ENCODE measurements around the gene TMEM232.

TMEM232 gene

DNA sequence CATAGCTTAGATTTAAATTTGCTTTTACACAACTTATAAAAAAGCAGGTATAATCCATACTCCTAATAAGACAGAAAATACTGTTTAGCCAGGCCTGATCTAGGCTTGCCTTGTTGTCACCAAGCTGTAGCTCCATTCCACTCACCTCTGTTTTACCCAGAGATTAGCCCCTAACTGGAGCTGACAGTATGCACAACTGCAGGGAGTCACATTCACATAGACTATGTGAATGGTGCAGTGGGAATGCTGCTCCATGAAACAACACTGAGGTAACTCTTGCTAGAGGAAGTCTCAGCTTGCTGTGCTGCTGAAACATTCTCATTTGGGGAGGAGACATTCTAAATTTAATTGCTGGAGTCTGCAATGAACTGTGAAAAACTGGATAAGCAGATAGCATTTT is 209.1 kb downstream of the TMEM232 start:
- TF ChIP-seq, protein P1, sequence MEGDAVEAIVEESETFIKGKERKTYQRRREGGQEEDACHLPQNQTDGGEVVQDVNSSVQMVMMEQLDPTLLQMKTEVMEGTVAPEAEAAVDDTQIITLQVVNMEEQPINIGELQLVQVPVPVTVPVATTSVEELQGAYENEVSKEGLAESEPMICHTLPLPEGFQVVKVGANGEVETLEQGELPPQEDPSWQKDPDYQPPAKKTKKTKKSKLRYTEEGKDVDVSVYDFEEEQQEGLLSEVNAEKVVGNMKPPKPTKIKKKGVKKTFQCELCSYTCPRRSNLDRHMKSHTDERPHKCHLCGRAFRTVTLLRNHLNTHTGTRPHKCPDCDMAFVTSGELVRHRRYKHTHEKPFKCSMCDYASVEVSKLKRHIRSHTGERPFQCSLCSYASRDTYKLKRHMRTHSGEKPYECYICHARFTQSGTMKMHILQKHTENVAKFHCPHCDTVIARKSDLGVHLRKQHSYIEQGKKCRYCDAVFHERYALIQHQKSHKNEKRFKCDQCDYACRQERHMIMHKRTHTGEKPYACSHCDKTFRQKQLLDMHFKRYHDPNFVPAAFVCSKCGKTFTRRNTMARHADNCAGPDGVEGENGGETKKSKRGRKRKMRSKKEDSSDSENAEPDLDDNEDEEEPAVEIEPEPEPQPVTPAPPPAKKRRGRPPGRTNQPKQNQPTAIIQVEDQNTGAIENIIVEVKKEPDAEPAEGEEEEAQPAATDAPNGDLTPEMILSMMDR (IDR thresholded peaks at IDR 0.05; ENCODE audit: low read depth, low read length): no peak
- no peak overlapping the region for H3K4me3 ChIP-seq (ENCODE audit: low read depth, low read length)

DNA sequence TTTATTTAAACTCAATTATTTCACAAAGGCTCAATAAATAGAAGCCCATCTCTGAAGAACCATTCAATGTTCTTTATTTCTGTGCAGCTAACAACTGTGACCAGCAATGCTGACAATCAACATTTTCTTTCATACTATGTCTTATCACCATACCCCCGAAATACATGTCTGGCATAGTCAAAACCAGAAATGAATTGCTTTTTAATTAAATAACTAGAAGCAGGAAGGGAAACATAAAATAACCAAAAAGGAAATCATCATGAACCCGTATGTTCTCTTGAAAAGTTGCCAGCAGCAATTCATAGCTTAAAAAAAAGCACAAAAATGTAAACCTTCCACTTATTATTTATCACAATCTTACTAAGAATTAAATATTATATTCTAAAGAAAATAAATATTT is 212.4 kb downstream of the TMEM232 start:
- TF ChIP-seq, protein P1 (IDR thresholded peaks at IDR 0.05; ENCODE audit: low read depth, low read length): no peak
- H3K4me3 ChIP-seq (ENCODE audit: low read depth, low read length): no peak overlapping the region

DNA sequence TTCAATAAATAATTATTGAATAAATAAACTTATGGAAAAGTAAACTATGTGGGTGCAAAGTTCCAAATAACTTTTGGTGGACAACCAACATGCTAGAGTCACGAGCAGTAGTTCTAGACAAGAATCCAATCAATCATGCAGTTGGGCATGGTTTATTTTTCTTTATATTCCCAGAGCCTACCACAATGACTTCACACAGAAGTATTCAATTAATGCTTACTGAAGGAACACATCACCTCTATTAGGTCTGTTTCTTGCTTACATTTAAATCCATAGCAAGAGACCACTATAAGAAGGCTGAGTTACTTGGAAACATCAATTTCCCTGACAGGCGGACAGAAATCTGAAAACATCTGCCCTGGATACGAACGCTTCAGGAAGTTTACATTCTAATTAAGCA is 214.2 kb downstream of the TMEM232 start:
- TF ChIP-seq, protein P1 (IDR thresholded peaks at IDR 0.05; ENCODE audit: low read depth, low read length): no peak
- H3K4me3 ChIP-seq (ENCODE audit: low read depth, low read length): no peak overlapping the region

DNA sequence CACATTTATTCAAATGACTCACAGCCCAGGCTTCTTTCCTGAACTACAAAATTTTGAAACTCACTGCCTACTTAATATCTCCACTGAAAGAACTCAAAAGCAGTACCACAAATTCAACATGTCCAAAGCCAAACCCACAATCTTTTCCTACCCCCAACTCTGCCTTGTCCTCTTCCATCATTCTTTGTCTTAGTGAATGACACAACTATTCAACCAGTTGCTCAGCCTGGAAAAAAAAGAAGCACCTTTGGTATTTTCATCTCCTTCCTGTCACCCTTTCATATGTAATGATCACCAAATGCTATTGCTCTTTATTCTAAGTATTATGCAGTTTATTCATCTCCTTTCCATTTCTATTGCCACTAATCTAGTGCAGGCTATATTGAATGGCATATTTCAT is 216.3 kb downstream of the TMEM232 start:
- no peak overlapping the region for H3K4me3 ChIP-seq (ENCODE audit: low read depth, low read length)
- TF ChIP-seq, protein P1 (IDR thresholded peaks at IDR 0.05; ENCODE audit: low read depth, low read length): no peak

DNA sequence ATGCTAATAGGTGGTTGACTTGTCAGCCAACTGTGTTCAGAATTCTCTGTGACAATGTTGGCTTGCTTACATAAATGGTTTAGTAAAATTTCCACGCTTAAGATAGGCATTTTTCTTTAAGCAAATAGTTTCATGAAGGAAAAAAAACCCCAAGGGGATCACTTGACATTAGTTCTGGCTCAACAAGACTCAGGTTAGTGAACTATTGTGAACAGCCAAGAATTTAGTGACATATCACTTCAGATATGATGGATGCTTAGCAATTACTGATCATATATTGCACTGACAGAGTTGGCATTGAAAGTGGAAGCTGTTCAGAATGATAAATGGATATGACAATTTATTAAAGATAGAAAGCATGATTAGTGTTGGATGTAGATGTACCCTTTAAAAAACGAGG is 218.5 kb downstream of the TMEM232 start:
- TF ChIP-seq, protein P1 (IDR thresholded peaks at IDR 0.05; ENCODE audit: low read depth, low read length): no peak
- H3K4me3 ChIP-seq (ENCODE audit: low read depth, low read length): no peak overlapping the region

DNA sequence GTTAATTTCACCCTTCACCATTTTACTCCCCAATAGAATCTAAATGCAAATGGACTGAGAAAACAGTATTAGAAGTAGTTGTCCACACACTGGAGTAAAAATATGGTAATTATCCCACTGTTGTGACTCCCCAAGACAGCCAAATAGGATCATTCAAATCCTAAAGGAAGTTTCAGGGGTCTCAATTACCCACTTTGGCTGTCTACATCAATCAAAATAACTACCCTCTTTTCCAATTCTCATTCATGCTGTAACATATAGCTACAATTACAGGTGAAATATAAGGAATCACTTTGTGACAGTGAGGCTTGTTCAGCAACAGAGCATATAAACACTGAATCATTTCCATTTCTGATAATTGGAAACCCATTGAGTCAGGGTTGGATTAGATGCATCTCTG is 220.1 kb downstream of the TMEM232 start:
- TF ChIP-seq, protein P1 (IDR thresholded peaks at IDR 0.05; ENCODE audit: low read depth, low read length): no peak

DNA sequence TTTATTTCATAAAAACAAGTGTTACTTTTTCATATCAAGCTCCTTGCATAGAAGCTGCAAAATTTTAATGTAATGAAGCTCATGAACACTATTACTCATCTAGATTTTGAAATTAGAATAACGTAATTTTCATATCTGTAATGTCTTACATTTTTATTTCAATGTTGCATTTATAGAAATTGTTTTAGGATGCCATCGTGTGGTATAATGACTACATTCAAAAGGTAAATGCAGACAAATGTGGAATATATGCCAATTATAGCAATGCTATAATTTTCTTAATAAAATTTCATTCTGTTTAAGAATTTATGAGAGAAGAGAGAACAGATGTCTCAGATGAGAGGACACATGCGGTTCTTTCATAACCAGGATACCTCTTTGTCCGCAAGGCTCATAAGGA is 230.2 kb downstream of the TMEM232 start:
- no peak overlapping the region for H3K4me3 ChIP-seq (ENCODE audit: low read depth, low read length)
- TF ChIP-seq, protein P1 (IDR thresholded peaks at IDR 0.05; ENCODE audit: low read depth, low read length): no peak

More for the DNA sequence above, 220.1 kb downstream of the TMEM232 start:
- no peak overlapping the region for H3K4me3 ChIP-seq (ENCODE audit: low read depth, low read length)
